ENCODE measurements around the gene HSD17B8.

The HSD17B8 gene

GRCh38 chr6:33178755-33179475, 25.5 kb upstream of the HSD17B8 start:
- Mint-ChIP-seq H3K4me1 (ENCODE audit: low read depth) (peaks cover 14% of the 10 kb centered on the region), H3K27me3 (no peaks in the 10 kb centered on the region), H3K9me3 (ENCODE audit: low read depth) (peaks cover 11% of the 10 kb centered on the region), H3K4me3 (no peak overlapping the region), H3K27ac (no peak overlapping the region), H3K36me3 (peaks cover 12% of the 10 kb centered on the region)

GRCh38 chr6:33181141-33181540, 23.3 kb upstream of the HSD17B8 start:
- Mint-ChIP-seq H3K27me3 (no peaks in the 10 kb centered on the region), H3K36me3 (peaks cover 16% of the 10 kb centered on the region), H3K4me1 (ENCODE audit: low read depth) (peaks cover 24% of the 10 kb centered on the region), H3K4me3 (no peak overlapping the region), H3K9me3 (ENCODE audit: low read depth) (peaks cover 11% of the 10 kb centered on the region), H3K27ac (no peak overlapping the region)

DNA sequence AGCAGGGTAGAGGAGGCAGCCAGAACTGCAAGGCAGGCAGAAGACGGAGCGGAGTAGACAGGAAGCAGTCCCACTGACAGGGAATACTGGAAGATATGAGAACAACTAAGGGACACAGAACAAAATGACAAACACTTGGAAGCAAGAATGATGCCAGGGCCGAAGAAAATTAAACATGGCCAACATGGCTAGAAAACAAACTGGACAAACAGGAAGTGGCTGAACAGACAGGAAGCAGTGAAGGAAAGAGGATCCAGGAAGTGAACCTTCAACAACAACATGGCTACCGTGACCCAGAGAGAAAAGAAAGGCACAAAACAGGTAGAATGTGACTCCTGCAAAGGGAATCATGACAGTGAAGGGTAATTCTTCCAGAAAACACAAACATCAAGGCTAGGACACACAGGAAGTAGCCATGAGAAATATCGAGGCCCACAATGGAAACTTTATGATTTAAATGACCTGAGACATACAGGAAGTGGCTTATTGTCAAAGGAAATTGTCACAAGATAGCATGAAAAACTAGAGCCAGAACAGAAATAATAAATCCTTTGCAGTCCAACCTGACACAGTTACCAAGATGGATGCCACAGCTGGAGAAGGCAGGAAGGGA, 21.3 kb upstream of the HSD17B8 start:
- H3K36me3 Mint-ChIP-seq, result peaks cover 21% of the 10 kb centered on the region
- peaks cover 27% of the 10 kb centered on the region for H3K4me1 Mint-ChIP-seq (ENCODE audit: low read depth)
- H3K4me3 Mint-ChIP-seq, result peak overlapping the region; percentile 72
- peak overlapping the region; percentile 97 for H3K27ac Mint-ChIP-seq
- peaks cover 11% of the 10 kb centered on the region for H3K9me3 Mint-ChIP-seq (ENCODE audit: low read depth)
- peaks cover 2% of the 10 kb centered on the region for H3K27me3 Mint-ChIP-seq

DNA sequence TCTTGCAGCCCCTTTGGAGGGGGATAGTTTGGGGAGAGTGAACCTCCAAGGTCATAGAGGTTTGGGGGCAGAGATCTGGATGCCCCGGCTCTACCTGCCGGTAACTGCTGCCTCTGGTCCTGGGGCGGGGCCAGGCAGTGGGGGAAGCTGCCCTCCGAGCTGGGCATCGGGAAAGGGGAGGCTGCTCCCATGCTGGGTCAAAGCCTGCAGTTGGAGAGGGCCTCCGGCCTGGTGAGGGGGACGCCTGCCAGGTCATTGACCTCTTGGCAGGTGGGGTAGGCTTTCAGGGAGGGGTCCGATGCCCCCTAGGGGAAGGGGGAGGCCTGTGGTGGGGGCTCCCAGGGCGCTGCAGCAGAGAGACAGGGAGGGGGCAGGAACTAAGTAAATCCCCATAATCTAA, 19.3 kb upstream of the HSD17B8 start:
- H3K27ac Mint-ChIP-seq, result no peak overlapping the region
- H3K4me3 Mint-ChIP-seq, result no peak overlapping the region
- H3K27me3 Mint-ChIP-seq, result peaks cover 6% of the 10 kb centered on the region
- peaks cover 11% of the 10 kb centered on the region for H3K9me3 Mint-ChIP-seq (ENCODE audit: low read depth)
- peaks cover 23% of the 10 kb centered on the region for H3K36me3 Mint-ChIP-seq
- peaks cover 27% of the 10 kb centered on the region for H3K4me1 Mint-ChIP-seq (ENCODE audit: low read depth)

DNA sequence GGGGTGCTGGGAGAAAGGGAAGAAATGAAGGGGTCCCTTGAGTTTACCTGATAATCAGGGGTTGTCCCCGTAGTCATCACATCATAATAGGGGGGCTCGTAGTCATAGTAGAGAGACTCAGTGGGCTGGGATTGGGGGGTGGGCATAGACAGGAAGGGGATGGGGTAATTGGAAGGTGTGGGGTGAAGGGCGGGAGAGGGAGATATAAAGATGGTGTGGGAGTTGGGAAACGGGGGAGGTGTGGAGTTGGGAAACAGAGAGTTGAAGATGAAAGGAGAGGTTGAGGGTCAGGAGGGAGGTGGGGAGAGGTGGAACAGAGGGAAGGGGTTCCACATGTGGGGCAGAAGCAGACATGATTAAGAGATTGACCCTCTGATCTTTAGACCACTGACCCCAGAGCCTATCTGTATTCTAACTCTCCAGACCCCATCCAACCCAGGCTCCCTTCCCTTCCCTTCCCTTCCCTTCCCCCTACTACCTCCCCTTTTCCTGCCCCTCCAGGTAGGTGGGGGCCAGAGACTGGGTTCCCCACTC, 18.7 kb upstream of the HSD17B8 start:
- peaks cover 23% of the 10 kb centered on the region for H3K36me3 Mint-ChIP-seq
- H3K4me1 Mint-ChIP-seq (ENCODE audit: low read depth), result peaks cover 27% of the 10 kb centered on the region
- H3K27me3 Mint-ChIP-seq, result peaks cover 8% of the 10 kb centered on the region
- H3K27ac Mint-ChIP-seq, result no peak overlapping the region
- H3K4me3 Mint-ChIP-seq, result no peak overlapping the region
- H3K9me3 Mint-ChIP-seq (ENCODE audit: low read depth), result peaks cover 11% of the 10 kb centered on the region

DNA sequence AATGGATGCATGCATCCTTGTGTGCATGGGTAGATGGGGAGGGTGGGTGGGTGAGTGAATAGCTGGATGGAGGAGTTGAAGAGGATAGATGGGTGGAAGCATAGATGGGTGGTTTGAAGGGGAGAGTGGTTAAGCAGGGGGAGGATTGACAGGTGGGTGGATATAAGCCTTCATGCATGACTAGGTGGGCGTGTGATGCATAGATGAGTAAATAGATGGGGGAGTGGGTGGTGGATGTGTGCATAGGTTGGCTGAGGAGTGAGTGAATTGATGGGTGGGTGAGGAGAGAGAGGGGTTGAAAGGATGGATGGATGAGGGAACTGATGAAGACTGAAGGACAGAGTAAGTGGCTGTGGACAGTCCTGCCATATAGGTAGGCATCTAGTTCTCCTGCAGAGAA, 16.6 kb upstream of the HSD17B8 start:
- H3K4me1 Mint-ChIP-seq (ENCODE audit: low read depth), result peaks cover 31% of the 10 kb centered on the region
- H3K36me3 Mint-ChIP-seq, result peaks cover 21% of the 10 kb centered on the region
- H3K27me3 Mint-ChIP-seq, result peaks cover 10% of the 10 kb centered on the region
- H3K9me3 Mint-ChIP-seq (ENCODE audit: low read depth), result peaks cover 10% of the 10 kb centered on the region
- no peak overlapping the region for H3K4me3 Mint-ChIP-seq
- H3K27ac Mint-ChIP-seq, result no peak overlapping the region

- H3K9me3 Mint-ChIP-seq (ENCODE audit: low read depth), result no peaks in the 10 kb centered on the region
- peaks cover 27% of the 10 kb centered on the region for H3K4me1 Mint-ChIP-seq (ENCODE audit: low read depth)
- H3K36me3 Mint-ChIP-seq, result peaks cover 10% of the 10 kb centered on the region
- H3K27ac Mint-ChIP-seq, result no peak overlapping the region
- peaks cover 10% of the 10 kb centered on the region for H3K27me3 Mint-ChIP-seq
- H3K4me3 Mint-ChIP-seq, result no peak overlapping the region
Observed at GRCh38 chr6:33189164-33189563, 15.3 kb upstream of the HSD17B8 start.

GRCh38 chr6:33189625-33190448, 14.6 kb upstream of the HSD17B8 start:
- H3K9me3 Mint-ChIP-seq (ENCODE audit: low read depth), result no peaks in the 10 kb centered on the region
- no peak overlapping the region for H3K27ac Mint-ChIP-seq
- H3K4me1 Mint-ChIP-seq (ENCODE audit: low read depth), result peaks cover 20% of the 10 kb centered on the region
- H3K4me3 Mint-ChIP-seq, result no peak overlapping the region
- peaks cover 10% of the 10 kb centered on the region for H3K27me3 Mint-ChIP-seq
- H3K36me3 Mint-ChIP-seq, result peaks cover 6% of the 10 kb centered on the region

GRCh38 chr6:33190504-33191107, 13.8 kb upstream of the HSD17B8 start:
- Mint-ChIP-seq H3K9me3 (ENCODE audit: low read depth) (no peaks in the 10 kb centered on the region), H3K27ac (no peak overlapping the region), H3K36me3 (peaks cover 8% of the 10 kb centered on the region), H3K4me3 (no peak overlapping the region), H3K27me3 (peaks cover 10% of the 10 kb centered on the region), H3K4me1 (ENCODE audit: low read depth) (peaks cover 22% of the 10 kb centered on the region)

DNA sequence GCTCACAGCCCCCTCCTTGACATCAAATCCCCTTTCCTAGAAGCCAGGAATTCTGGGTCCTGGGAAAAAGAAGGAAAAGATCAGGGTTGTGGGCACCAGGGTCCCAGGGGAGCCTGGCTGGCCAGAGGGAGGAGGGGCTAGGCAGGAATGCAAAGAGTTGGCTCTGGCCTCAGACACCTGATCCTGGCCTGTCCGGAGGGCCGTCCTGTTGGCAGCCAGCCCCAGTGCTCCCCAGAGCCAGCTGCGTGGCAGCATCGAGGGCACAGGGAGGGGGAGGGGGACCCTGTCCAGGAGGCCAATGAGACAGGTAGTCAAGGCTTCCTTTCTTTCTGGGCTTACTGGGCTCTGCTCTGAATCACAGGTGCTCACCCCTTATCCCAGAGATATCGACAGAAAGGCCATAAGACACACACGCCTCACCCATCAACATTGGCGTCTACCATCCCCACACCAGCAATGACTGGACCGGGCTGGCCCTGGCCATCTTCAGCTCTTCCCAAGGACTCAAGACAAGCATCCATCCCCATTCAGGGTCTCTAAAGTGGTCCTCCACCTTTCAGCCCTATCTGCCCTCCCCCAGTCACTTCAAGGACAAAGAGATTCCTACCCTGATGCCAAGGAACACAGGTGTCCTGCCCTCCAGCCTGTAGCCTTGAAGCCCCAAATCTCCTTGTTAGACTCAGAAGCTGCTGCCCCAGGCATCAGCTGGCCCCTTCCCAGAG, 12.9 kb upstream of the HSD17B8 start:
- H3K36me3 Mint-ChIP-seq, result peaks cover 8% of the 10 kb centered on the region
- H3K4me1 Mint-ChIP-seq (ENCODE audit: low read depth), result peaks cover 24% of the 10 kb centered on the region
- no peak overlapping the region for H3K27ac Mint-ChIP-seq
- no peaks in the 10 kb centered on the region for H3K9me3 Mint-ChIP-seq (ENCODE audit: low read depth)
- peaks cover 10% of the 10 kb centered on the region for H3K27me3 Mint-ChIP-seq
- H3K4me3 Mint-ChIP-seq, result peak overlapping the region; percentile 46

DNA sequence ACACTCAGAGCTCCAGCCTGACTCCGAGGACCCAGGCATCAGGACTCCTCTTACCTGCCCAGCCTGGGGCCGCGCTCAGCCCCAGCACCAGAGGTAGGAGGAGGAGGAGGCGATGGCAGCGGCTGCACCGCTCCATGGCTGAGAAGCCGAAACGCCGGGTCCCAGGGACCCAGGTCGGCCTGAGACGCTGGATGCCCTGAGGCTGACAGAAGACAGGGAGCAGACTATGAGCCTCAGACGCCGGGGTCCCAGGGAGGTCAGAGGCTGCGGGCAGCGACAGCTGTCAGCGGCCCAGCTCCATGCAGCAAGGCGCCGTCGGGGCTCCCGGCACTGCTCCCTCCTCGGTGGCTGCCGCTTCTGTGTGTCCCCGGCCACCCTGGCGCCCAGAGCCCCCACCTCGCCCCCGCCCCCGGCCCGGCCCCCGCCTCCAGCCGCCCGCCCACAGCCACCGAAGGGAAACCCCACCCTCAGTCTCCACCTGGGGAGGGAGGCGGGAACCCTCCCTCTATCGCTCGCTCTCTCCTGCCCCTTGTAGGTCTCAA, 12.3 kb upstream of the HSD17B8 start, which contains the start of gene COL11A2:
Gene COL11A2 (minus strand): TSS at position 363 of the 542 bp plus-strand sequence. CDS start 227 bp downstream, at position 136.
- H3K27ac Mint-ChIP-seq, result peak within 1 kb of the TSS; percentile 23
- no peaks in the 10 kb centered on the region for H3K9me3 Mint-ChIP-seq (ENCODE audit: low read depth)
- H3K27me3 Mint-ChIP-seq, result peaks cover 10% of the 10 kb centered on the region
- H3K4me3 Mint-ChIP-seq, result peak within 1 kb of the TSS; percentile 85
- peaks cover 8% of the 10 kb centered on the region for H3K36me3 Mint-ChIP-seq
- H3K4me1 Mint-ChIP-seq (ENCODE audit: low read depth), result peaks cover 25% of the 10 kb centered on the region

DNA sequence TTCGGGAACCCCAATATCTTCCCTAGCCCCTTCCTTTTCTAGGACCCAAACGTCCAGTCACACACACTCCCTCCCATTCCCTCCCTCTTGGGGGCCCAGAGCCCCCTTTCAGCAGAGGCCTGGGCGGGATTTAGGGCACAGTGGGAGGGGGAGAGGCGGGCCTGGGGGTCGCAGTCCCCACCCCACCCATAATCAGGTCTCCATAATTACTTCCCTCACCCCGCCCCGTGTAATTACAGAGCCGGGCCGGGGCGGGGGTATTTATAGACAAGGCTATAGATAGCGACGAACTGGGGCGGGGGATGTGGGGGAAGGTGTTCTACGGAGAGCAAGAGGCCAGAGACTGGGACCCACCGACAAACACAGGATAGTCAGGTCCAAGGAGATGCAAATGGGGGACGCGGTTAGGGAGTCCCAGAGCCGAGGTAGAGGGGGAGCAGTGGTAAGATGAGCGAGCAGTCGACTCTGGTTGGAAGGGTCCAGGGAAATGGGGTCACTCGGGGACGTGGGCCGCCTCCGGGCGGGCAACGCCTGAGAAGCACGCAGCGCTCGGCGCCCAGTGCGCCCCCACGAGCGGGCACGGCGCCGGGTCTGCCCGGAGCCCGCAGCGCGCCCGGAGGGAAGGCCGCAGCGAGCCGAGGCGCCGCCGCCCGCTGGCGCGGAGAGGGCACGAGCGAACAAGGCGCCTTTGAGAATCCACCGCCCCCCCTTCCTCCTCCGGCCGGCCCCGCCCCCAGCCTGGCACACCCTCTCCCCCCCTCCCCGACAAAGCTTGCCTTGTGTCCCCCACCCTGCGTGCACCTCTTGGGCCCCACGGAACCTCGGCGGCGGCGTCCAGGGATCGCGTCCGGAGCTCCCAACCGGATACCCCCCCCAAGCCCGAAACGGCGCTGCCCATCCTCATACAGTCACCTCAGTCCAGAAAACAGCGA, 11.5 kb upstream of the HSD17B8 start:
- Mint-ChIP-seq H3K4me3 (peak overlapping the region; percentile 85), H3K27ac (peak overlapping the region; percentile 41), H3K36me3 (peaks cover 4% of the 10 kb centered on the region), H3K9me3 (ENCODE audit: low read depth) (no peaks in the 10 kb centered on the region), H3K27me3 (peaks cover 8% of the 10 kb centered on the region), H3K4me1 (ENCODE audit: low read depth) (peaks cover 30% of the 10 kb centered on the region)

- H3K4me1 Mint-ChIP-seq (ENCODE audit: low read depth), result peaks cover 37% of the 10 kb centered on the region
- H3K36me3 Mint-ChIP-seq, result peaks cover 4% of the 10 kb centered on the region
- peaks cover 8% of the 10 kb centered on the region for H3K27me3 Mint-ChIP-seq
- H3K27ac Mint-ChIP-seq, result peak overlapping the region; percentile 41
- H3K4me3 Mint-ChIP-seq, result peak overlapping the region; percentile 63
- no peaks in the 10 kb centered on the region for H3K9me3 Mint-ChIP-seq (ENCODE audit: low read depth)
Observed at GRCh38 chr6:33193619-33194018, 10.8 kb upstream of the HSD17B8 start.

All from activated naive CD8-positive, alpha-beta T cell (primary cell).